Measurements from ENCODE around the gene CGN.

DNA sequence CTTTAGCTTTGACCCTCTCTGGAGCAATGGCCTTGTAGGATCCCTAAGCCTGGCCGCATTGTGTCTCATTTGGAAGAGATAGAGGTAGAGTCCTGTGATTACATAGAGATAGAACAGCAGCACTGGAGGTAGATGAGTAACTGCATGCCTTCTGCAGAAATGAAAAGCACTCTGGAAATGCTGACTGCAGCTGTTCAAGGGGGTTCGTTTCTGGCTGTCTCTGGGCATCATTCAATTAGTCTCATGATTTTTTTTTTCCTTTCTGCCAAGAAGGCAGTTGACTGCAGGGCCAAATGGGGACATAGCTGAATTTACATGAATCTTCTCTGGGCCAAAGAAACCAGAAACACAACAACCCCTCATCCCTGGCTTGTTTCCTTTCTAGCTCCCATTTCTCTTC lies 72.6 kb downstream of the CGN start:
- TF ChIP-seq, protein P1, sequence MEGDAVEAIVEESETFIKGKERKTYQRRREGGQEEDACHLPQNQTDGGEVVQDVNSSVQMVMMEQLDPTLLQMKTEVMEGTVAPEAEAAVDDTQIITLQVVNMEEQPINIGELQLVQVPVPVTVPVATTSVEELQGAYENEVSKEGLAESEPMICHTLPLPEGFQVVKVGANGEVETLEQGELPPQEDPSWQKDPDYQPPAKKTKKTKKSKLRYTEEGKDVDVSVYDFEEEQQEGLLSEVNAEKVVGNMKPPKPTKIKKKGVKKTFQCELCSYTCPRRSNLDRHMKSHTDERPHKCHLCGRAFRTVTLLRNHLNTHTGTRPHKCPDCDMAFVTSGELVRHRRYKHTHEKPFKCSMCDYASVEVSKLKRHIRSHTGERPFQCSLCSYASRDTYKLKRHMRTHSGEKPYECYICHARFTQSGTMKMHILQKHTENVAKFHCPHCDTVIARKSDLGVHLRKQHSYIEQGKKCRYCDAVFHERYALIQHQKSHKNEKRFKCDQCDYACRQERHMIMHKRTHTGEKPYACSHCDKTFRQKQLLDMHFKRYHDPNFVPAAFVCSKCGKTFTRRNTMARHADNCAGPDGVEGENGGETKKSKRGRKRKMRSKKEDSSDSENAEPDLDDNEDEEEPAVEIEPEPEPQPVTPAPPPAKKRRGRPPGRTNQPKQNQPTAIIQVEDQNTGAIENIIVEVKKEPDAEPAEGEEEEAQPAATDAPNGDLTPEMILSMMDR (IDR thresholded peaks at IDR 0.05; ENCODE audit: insufficient read depth, low read length), result no peak
- no peak for TF ChIP-seq GABPA (IDR thresholded peaks at IDR 0.05; ENCODE audit: low read depth)
- TF ChIP-seq POLR2AphosphoS5 (IDR thresholded peaks at IDR 0.05; ENCODE audit: low read depth), result no peak
- TF ChIP-seq, protein P2, sequence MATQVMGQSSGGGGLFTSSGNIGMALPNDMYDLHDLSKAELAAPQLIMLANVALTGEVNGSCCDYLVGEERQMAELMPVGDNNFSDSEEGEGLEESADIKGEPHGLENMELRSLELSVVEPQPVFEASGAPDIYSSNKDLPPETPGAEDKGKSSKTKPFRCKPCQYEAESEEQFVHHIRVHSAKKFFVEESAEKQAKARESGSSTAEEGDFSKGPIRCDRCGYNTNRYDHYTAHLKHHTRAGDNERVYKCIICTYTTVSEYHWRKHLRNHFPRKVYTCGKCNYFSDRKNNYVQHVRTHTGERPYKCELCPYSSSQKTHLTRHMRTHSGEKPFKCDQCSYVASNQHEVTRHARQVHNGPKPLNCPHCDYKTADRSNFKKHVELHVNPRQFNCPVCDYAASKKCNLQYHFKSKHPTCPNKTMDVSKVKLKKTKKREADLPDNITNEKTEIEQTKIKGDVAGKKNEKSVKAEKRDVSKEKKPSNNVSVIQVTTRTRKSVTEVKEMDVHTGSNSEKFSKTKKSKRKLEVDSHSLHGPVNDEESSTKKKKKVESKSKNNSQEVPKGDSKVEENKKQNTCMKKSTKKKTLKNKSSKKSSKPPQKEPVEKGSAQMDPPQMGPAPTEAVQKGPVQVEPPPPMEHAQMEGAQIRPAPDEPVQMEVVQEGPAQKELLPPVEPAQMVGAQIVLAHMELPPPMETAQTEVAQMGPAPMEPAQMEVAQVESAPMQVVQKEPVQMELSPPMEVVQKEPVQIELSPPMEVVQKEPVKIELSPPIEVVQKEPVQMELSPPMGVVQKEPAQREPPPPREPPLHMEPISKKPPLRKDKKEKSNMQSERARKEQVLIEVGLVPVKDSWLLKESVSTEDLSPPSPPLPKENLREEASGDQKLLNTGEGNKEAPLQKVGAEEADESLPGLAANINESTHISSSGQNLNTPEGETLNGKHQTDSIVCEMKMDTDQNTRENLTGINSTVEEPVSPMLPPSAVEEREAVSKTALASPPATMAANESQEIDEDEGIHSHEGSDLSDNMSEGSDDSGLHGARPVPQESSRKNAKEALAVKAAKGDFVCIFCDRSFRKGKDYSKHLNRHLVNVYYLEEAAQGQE (IDR thresholded peaks at IDR 0.05; ENCODE audit: insufficient replicate concordance, low read depth), result no peak

Data from HL-60 (cell line).